GM12878 (cell line): ENCODE data around the gene IGHMBP2. TPM values are rescaled to one million over a fixed set of nuclear protein-coding genes. Genes with fewer than 3 reads are reported as not detected.
A peak's percentile ranks its signal among the peaks of the same experiment; 100 is the strongest.
"Not testable (repeated sequence)": the region's sequence is repeated elsewhere in the genome, so short reads cannot be mapped to it uniquely, and the experiment has no call there.

Experiments used
- ATAC-seq: fragments of 200-7000 bp; cut with Tn5 transposase; 3 replicates; pipeline ENCODE4 v1.9.1; 2020; ENCODE audit warnings: mild to moderate bottlenecking, moderate library complexity
- BruUV-seq: library from RNA; stranded (reverse); fragments of 400-500 nt; replicated peaks from 2 replicates; lab custom pipeline; 2021; lab: Mats Ljungman, UMichigan
- CTCF ChIA-PET: fragments of 300-600 bp; sonication (Branson Sonifier 250); formaldehyde crosslinking; extraction: SDS; loops from one replicate; lab custom pipeline; 2021; ENCODE audit warnings: inconsistent platforms; lab: Yijun Ruan, JAX
- POLR2A ChIA-PET: fragments of 350-600 bp; formaldehyde crosslinking; extraction: SDS; loops from one replicate; lab custom pipeline; 2021; ENCODE audit warnings: inconsistent platforms; lab: Charles Lee
- RAD21 ChIA-PET: fragments of 300-600 bp; sonication (Branson Sonifier 250); formaldehyde crosslinking; loops from one replicate; lab custom pipeline; 2023; ENCODE audit warnings: antibody characterized with exemption; ENCODE audit not compliant: unreplicated experiment; lab: Charles Lee
- SMC1A ChIA-PET: fragments of 300-600 bp; sonication (Branson Sonifier 250); formaldehyde crosslinking; loops from one replicate; lab custom pipeline; 2023; ENCODE audit not compliant: unreplicated experiment, uncharacterized antibody; lab: Charles Lee
- DNase-seq: peaks from one replicate; pipeline ENCODE4 v3.0.0-alpha.2; 2011; ENCODE audit warnings: low read depth, low spot score
- FAIRE-seq: peaks from 3 replicates; lab custom pipeline; 2011; peaks lifted over from hg19 to GRCh38; lab: Jason Lieb, UNC
- H2AFZ ChIP-seq: 2 replicates; pipeline ENCODE4 v1.6.0; 2011; ENCODE audit warnings: low read depth, low read length, control low read depth; ENCODE audit not compliant: control insufficient read depth
- H3K27ac ChIP-seq: 2 replicates; pipeline ENCODE4 v1.5.1; 2011; ENCODE audit warnings: control low read depth; ENCODE audit not compliant: control insufficient read depth, insufficient read depth
- H3K27me3 ChIP-seq, 2 experiments: replicated peaks in 1 of 2; 2 replicates each; pipeline versions ENCODE4 v1.6.0 to v1.6.1; 2011; ENCODE audit warnings: low read length in 1 of 2; ENCODE audit not compliant: control insufficient read depth in 2 of 2, insufficient read depth in 2 of 2
- H3K36me3 ChIP-seq, 2 experiments: 2 replicates each; pipeline ENCODE4 v1.5.1; 2011; ENCODE audit warnings: low read length in 1 of 2; ENCODE audit not compliant: control insufficient read depth in 2 of 2, insufficient read depth in 2 of 2
- H3K4me1 ChIP-seq: 2 replicates; pipeline ENCODE4 v1.6.1; 2011; ENCODE audit warnings: mild to moderate bottlenecking, low read length, moderate library complexity, mixed read lengths; ENCODE audit not compliant: control insufficient read depth, insufficient read depth
- H3K4me2 ChIP-seq: 2 replicates; pipeline ENCODE4 v1.6.0; 2011; ENCODE audit warnings: control low read depth; ENCODE audit not compliant: control insufficient read depth, insufficient read depth
- H3K4me3 ChIP-seq: fragments of 200-600 bp; sonication (generic); 2 replicates; pipeline ENCODE4 v1.5.1; 2016
- H3K79me2 ChIP-seq: 2 replicates; pipeline ENCODE4 v1.6.0; 2011; ENCODE audit warnings: low read length; ENCODE audit not compliant: control insufficient read depth, insufficient read depth
- H3K9ac ChIP-seq: 2 replicates; pipeline ENCODE4 v1.8.0; 2011; ENCODE audit warnings: low read length, control low read depth, mixed read lengths; ENCODE audit not compliant: control insufficient read depth, insufficient read depth
- H3K9me3 ChIP-seq: replicated peaks from 3 replicates; pipeline ENCODE4 v1.5.1; 2011; ENCODE audit warnings: mild to moderate bottlenecking, low read length; ENCODE audit not compliant: control insufficient read depth, insufficient read depth
- H4K20me1 ChIP-seq: 2 replicates; pipeline ENCODE4 v1.6.0; 2011; ENCODE audit not compliant: control insufficient read depth, insufficient read depth
- BCLAF1 ChIP-seq: fragments of 450-650 bp; IDR thresholded peaks from 2 replicates; pipeline ENCODE4 v1.6.1; 2017; ENCODE audit warnings: antibody characterized with exemption, mild to moderate bottlenecking, moderate library complexity
- FOXK2 ChIP-seq: fragments of 450-650 bp; IDR thresholded peaks from 2 replicates; pipeline ENCODE4 v1.6.1; 2017; ENCODE audit warnings: mild to moderate bottlenecking, moderate library complexity
- HCFC1 ChIP-seq: fragments of 150-350 bp; IDR thresholded peaks from 2 replicates; pipeline ENCODE4 v1.6.1; 2014; ENCODE audit warnings: low read length
- IRF4 ChIP-seq: IDR thresholded peaks from 2 replicates; pipeline ENCODE4 v1.6.1; 2011; ENCODE audit warnings: low read depth, low read length
- RAD51 ChIP-seq: fragments of 450-650 bp; IDR thresholded peaks from 2 replicates; pipeline ENCODE4 v1.6.1; 2016; ENCODE audit warnings: moderate library complexity, mild to moderate bottlenecking, inconsistent platforms
- RCOR1 ChIP-seq: conservative IDR thresholded peaks from 2 replicates; pipeline ENCODE4 v1.6.1; 2012; ENCODE audit warnings: low read depth, low read length, improper control_type of control experiment
- RUNX3 ChIP-seq: IDR thresholded peaks from 2 replicates; pipeline ENCODE4 v1.6.1; 2012; ENCODE audit warnings: low read length, inconsistent platforms
- SIX5 ChIP-seq: IDR thresholded peaks from 2 replicates; pipeline ENCODE4 v1.6.1; 2011; ENCODE audit warnings: mild to moderate bottlenecking, low read depth, low read length, moderate library complexity; ENCODE audit not compliant: severe bottlenecking
- USF1 ChIP-seq: IDR thresholded peaks from 2 replicates; pipeline ENCODE4 v1.6.1; 2011; ENCODE audit warnings: borderline replicate concordance, low read depth, mild to moderate bottlenecking, moderate library complexity, mixed read lengths, low read length; ENCODE audit not compliant: insufficient read depth; ENCODE audit errors: extremely low read length
- USF2 ChIP-seq: IDR thresholded peaks from 2 replicates; pipeline ENCODE4 v1.6.1; 2011; ENCODE audit warnings: low read depth, low read length, improper control_type of control experiment, borderline replicate concordance
- YY1 ChIP-seq: IDR thresholded peaks from 2 replicates; pipeline ENCODE4 v1.6.1; 2011; ENCODE audit warnings: low read depth, mild to moderate bottlenecking, low read length
- WGBS: methylation state at CpG from one replicate; pipeline ENCODE4 v1.1.6; 2016; ENCODE audit warnings: low lambda C conversion rate; ENCODE audit not compliant: insufficient replicate concordance, insufficient coverage; ENCODE audit errors: missing lambda C conversion rate; 5-methylcytosine and 5-hydroxymethylcytosine counted together
- in situ Hi-C: fragments of 300-500 bp; cut with MboI; formaldehyde crosslinking; loops from 9 replicates; pipeline ENCODE4 v1.14.3; 2018; ENCODE audit warnings: mixed read lengths
- intact Hi-C: fragments of 100-400 bp; cut with micrococcal nuclease; formaldehyde crosslinking; loops from one replicate; pipeline ENCODE4 v1.14.2; 2022; ENCODE audit not compliant: unreplicated experiment
- polyA plus RNA-seq, 11 experiments: library from polyadenylated mRNA; depleted of rRNA in 4 of 11; unstranded in 6 of 11; stranded (reverse) in 5 of 11; fragments of >200 nt; fragmentation: Nextera tagmentation in 4 of 11; fragmentation: Illumina TruSeq in 1 of 11; extraction: Ambion mirVana in 4 of 11; extraction: Trizol in 1 of 11; gene quantifications; 1 replicate in 1 of 11; 2 replicates in 10 of 11; pipeline versions ENCODE4 v1.2.1 to v1.2.3, GENCODE V29; 2011 to 2016; ENCODE audit warnings: inconsistent platforms in 2 of 11, missing spikeins in 2 of 11, low read depth in 1 of 11
- total RNA-seq, 4 experiments: library from RNA; depleted of rRNA in 3 of 4; stranded (reverse); fragments of >200 nt in 3 of 4; fragmentation: Illumina TruSeq in 1 of 4; extraction: Trizol in 1 of 4; gene quantifications; 2 replicates each; pipeline versions ENCODE4 v1.2.1 to v1.2.3, GENCODE V29; 2013 to 2021

Gene IGHMBP2
- total and polyA plus RNA-seq, 10 of the 15 experiments (the other 5 are each of a cell fraction or from before 2014, with no cell fraction given) = 1.4 to 20.1 (median 11.2) TPM

- ATAC-seq, H2AFZ ChIP-seq, H4K20me1 ChIP-seq, POLR2A ChIA-PET, in situ Hi-C loops, H3K4me1 ChIP-seq, H3K36me3 ChIP-seq, H3K9me3 ChIP-seq, H3K79me2 ChIP-seq, H3K27ac ChIP-seq, BruUV-seq, intact Hi-C loops, DNase-seq, H3K27me3 ChIP-seq, H3K4me3 ChIP-seq, H3K9ac ChIP-seq, SMC1A ChIA-PET, CTCF ChIA-PET, FAIRE-seq, H3K4me2 ChIP-seq, RAD21 ChIA-PET: not testable (repeated sequence)
- 62% methylated on average over 12 of the region's 12 CpGs for WGBS
Observed at GRCh38 chr11:68973706-68974105, 70.0 kb downstream of the IGHMBP2 start.

GRCh38 chr11:68974421-68975194, 70.9 kb downstream of the IGHMBP2 start:
- Histone ChIP-seq H3K36me3 (no peaks in the 10 kb centered on the region), H3K79me2 (no peaks in the 10 kb centered on the region), H3K4me1 (no peaks in the 10 kb centered on the region), H3K9ac (no peak overlapping the region), H3K27ac (no peak overlapping the region), H3K27me3 (no peaks in the 10 kb centered on the region; a peak in 2 of 4 replicates), H3K4me3 (no peak overlapping the region), H2AFZ (peak overlapping the region; percentile 72), H4K20me1 (no peaks in the 10 kb centered on the region), H3K4me2 (no peak overlapping the region), H3K9me3 (no peaks in the 10 kb centered on the region)
- CTCF ChIA-PET = no interaction called here
- DNase-seq (no peak), FAIRE-seq (peak; percentile 66), ATAC-seq (peak; percentile 84)
- SMC1A ChIA-PET = no interaction called here
- POLR2A ChIA-PET = interaction anchor here (0.6 kb wide), 1 partner anchor 394 kb away, joined by 3 read pairs; no protein-coding TSS in a partner anchor
- intact Hi-C loops = no loop called here
- in situ Hi-C loops = no loop called here
- BruUV-seq = no TSS peak
- RAD21 ChIA-PET = no interaction called here
- WGBS = 75% methylated on average over 23 of the region's 23 CpGs
- TF ChIP-seq RCOR1 = no peak
- peak; percentile 65 for TF ChIP-seq HCFC1
- TF ChIP-seq USF1 = peak; percentile 64
- TF ChIP-seq BCLAF1 = no peak
- peak; percentile 17; the same call in 1 of the 2 replicates for TF ChIP-seq USF2
- TF ChIP-seq IRF4 = no peak
- TF ChIP-seq FOXK2 = no peak
- peak; percentile 42; the same call in 1 of the 2 replicates for TF ChIP-seq RUNX3
- TF ChIP-seq RAD51 = peak; percentile 56; the same call in 1 of the 2 replicates
- TF ChIP-seq YY1 = peak; percentile 89
- TF ChIP-seq SIX5 = peak; percentile 66
